Astrocyte (in vitro differentiated cells and primary cell): ENCODE measurements around the gene DNPEP. TPM values are rescaled to one million over a fixed set of nuclear protein-coding genes. Genes with fewer than 3 reads are reported as not detected.

Source experiments
- DNase-seq: peaks from one replicate; pipeline ENCODE4 v3.0.0-alpha.2; 2010; ENCODE audit warnings: low read depth
- FAIRE-seq: peaks from 2 replicates; lab custom pipeline; 2011; peaks lifted over from hg19 to GRCh38; lab: Jason Lieb, UNC
- H2AFZ ChIP-seq: 2 replicates; pipeline ENCODE4 v1.6.0; 2012; ENCODE audit warnings: low read depth, low read length, inconsistent platforms
- H3K27ac ChIP-seq: 2 replicates; pipeline ENCODE4 v1.5.1; 2011; ENCODE audit warnings: low read depth, low read length, inconsistent platforms
- H3K27me3 ChIP-seq: 2 replicates; pipeline ENCODE4 v1.6.0; 2011; ENCODE audit warnings: low read length, inconsistent platforms; ENCODE audit not compliant: insufficient read depth
- H3K36me3 ChIP-seq: 2 replicates; pipeline ENCODE4 v1.5.1; 2011; ENCODE audit warnings: low read length, inconsistent platforms; ENCODE audit not compliant: insufficient read depth
- H3K4me1 ChIP-seq: 2 replicates; pipeline ENCODE4 v1.5.1; 2011; ENCODE audit warnings: low read length, inconsistent platforms; ENCODE audit not compliant: insufficient read depth
- H3K4me2 ChIP-seq: 2 replicates; pipeline ENCODE4 v1.6.0; 2012; ENCODE audit warnings: low read length, inconsistent platforms
- H3K4me3 ChIP-seq: 2 replicates; pipeline ENCODE4 v1.5.1; 2011; ENCODE audit warnings: low read depth, mild to moderate bottlenecking, low read length, inconsistent platforms; ENCODE audit not compliant: insufficient read depth
- H3K79me2 ChIP-seq: 2 replicates; pipeline ENCODE4 v1.6.0; 2012; ENCODE audit warnings: mild to moderate bottlenecking, low read length, inconsistent platforms; ENCODE audit not compliant: insufficient read depth
- H3K9ac ChIP-seq: 2 replicates; pipeline ENCODE4 v1.6.0; 2012; ENCODE audit warnings: mild to moderate bottlenecking, low read length, inconsistent platforms
- H3K9me3 ChIP-seq: 2 replicates; pipeline ENCODE4 v1.5.1; 2012; ENCODE audit warnings: low read depth, mild to moderate bottlenecking, low read length, inconsistent platforms; ENCODE audit not compliant: insufficient read depth
- H4K20me1 ChIP-seq: 2 replicates; pipeline ENCODE4 v1.6.0; 2012; ENCODE audit warnings: low read length, inconsistent platforms; ENCODE audit not compliant: insufficient read depth
- H3K27ac Mint-ChIP-seq: one replicate; pipeline ENCODE4 v1.8.0; 2021; ENCODE audit warnings: mild to moderate bottlenecking, mixed read lengths; ENCODE audit not compliant: unreplicated experiment
- H3K27me3 Mint-ChIP-seq: one replicate; pipeline ENCODE4 v1.8.0; 2021; ENCODE audit warnings: low read depth, mixed read lengths; ENCODE audit not compliant: unreplicated experiment
- H3K36me3 Mint-ChIP-seq: one replicate; pipeline ENCODE4 v1.8.0; 2021; ENCODE audit warnings: low read depth, mixed read lengths; ENCODE audit not compliant: unreplicated experiment
- H3K4me1 Mint-ChIP-seq: one replicate; pipeline ENCODE4 v1.8.0; 2021; ENCODE audit warnings: low read depth, mixed read lengths; ENCODE audit not compliant: unreplicated experiment
- H3K4me3 Mint-ChIP-seq: one replicate; pipeline ENCODE4 v1.8.0; 2021; ENCODE audit warnings: mild to moderate bottlenecking, moderate library complexity, mixed read lengths; ENCODE audit not compliant: unreplicated experiment
- H3K9me3 Mint-ChIP-seq: one replicate; pipeline ENCODE4 v1.8.0; 2021; ENCODE audit warnings: mild to moderate bottlenecking, mixed read lengths; ENCODE audit not compliant: unreplicated experiment
- CTCF ChIP-seq: IDR thresholded peaks from 2 replicates; pipeline ENCODE4 v1.5.1; 2011; ENCODE audit warnings: low read depth, mild to moderate bottlenecking, inconsistent platforms, low read length, moderate library complexity; ENCODE audit not compliant: insufficient read depth
- EZH2 ChIP-seq: IDR thresholded peaks from 2 replicates; pipeline ENCODE4 v1.6.1; 2012; ENCODE audit warnings: mild to moderate bottlenecking, low read length, inconsistent platforms; ENCODE audit not compliant: insufficient read depth
- total RNA-seq: library from RNA; stranded (reverse); gene quantifications from 2 replicates; pipeline ENCODE4 v1.2.1, GENCODE V29; 2021

DNPEP gene
- total RNA-seq, 1 donor from 2014 or later, result 53.9 TPM

GRCh38 chr2:219418155-219419011 is 30.7 kb upstream of the DNPEP start, which contains the start of gene DES:
DES (plus strand) TSS chr2:219418377; CDS start chr2:219418463, 86 bp downstream.
- Histone ChIP-seq H3K79me2 (no peaks in the 10 kb centered on the region), H3K27me3 (peaks cover 3% of the 10 kb centered on the region), H3K4me3 (no peak within 1 kb of the TSS), H3K9ac (peak within 1 kb of the TSS; percentile 10), H3K4me1 (peaks cover 17% of the 10 kb centered on the region), H3K4me2 (peak within 1 kb of the TSS; percentile 75), H2AFZ (peak within 1 kb of the TSS; percentile 66), H3K36me3 (no peaks in the 10 kb centered on the region), H3K27ac (no peak within 1 kb of the TSS), H4K20me1 (no peaks in the 10 kb centered on the region), H3K9me3 (no peaks in the 10 kb centered on the region)
- Mint-ChIP-seq H3K36me3 (no peaks in the 10 kb centered on the region), H3K27me3 (peaks cover 21% of the 10 kb centered on the region), H3K9me3 (peaks cover under 1% of the 10 kb centered on the region), H3K27ac (peak within 1 kb of the TSS; percentile 58), H3K4me1 (peaks cover 6% of the 10 kb centered on the region), H3K4me3 (no peak within 1 kb of the TSS)
- TF ChIP-seq EZH2, result peak; percentile 50
- TF ChIP-seq CTCF, result no peak
- FAIRE-seq (no peak), DNase-seq (no peak)

- Mint-ChIP-seq H3K4me1 (peaks cover 6% of the 10 kb centered on the region), H3K27ac (no peak overlapping the region), H3K4me3 (no peak overlapping the region), H3K36me3 (no peaks in the 10 kb centered on the region), H3K27me3 (peaks cover 21% of the 10 kb centered on the region), H3K9me3 (peaks cover 5% of the 10 kb centered on the region)
- Histone ChIP-seq H4K20me1 (no peaks in the 10 kb centered on the region), H3K79me2 (no peaks in the 10 kb centered on the region), H3K4me1 (peaks cover 17% of the 10 kb centered on the region), H3K4me2 (no peak overlapping the region), H3K4me3 (no peak overlapping the region), H3K27me3 (peaks cover 3% of the 10 kb centered on the region), H3K9me3 (no peaks in the 10 kb centered on the region), H3K27ac (no peak overlapping the region), H3K9ac (no peak overlapping the region), H3K36me3 (no peaks in the 10 kb centered on the region), H2AFZ (no peak overlapping the region)
- DNase-seq, result no peak
- FAIRE-seq, result no peak
- TF ChIP-seq EZH2, result no peak
- TF ChIP-seq CTCF, result no peak
Measured at GRCh38 chr2:219417374-219417773, 29.7 kb upstream of the DNPEP start.

GRCh38 chr2:219416938-219417337 is 29.2 kb upstream of the DNPEP start:
- H3K4me3 Mint-ChIP-seq, result peak overlapping the region; percentile 35
- H3K27me3 Mint-ChIP-seq, result peaks cover 18% of the 10 kb centered on the region
- no peaks in the 10 kb centered on the region for H4K20me1 ChIP-seq

More at GRCh38 chr2:219416938-219417337, 29.2 kb upstream of the DNPEP start:
- H3K27me3 ChIP-seq, result peaks cover 3% of the 10 kb centered on the region
- no peak for TF ChIP-seq EZH2
- TF ChIP-seq CTCF, result no peak
- no peak overlapping the region for H2AFZ ChIP-seq
- no peak for FAIRE-seq
- peaks cover 6% of the 10 kb centered on the region for H3K4me1 Mint-ChIP-seq
- H3K9me3 ChIP-seq, result no peaks in the 10 kb centered on the region
- no peaks in the 10 kb centered on the region for H3K36me3 ChIP-seq
- no peak overlapping the region for H3K4me2 ChIP-seq
- DNase-seq, result no peak
- no peak overlapping the region for H3K27ac ChIP-seq
- no peaks in the 10 kb centered on the region for H3K36me3 Mint-ChIP-seq
- no peak overlapping the region for H3K9ac ChIP-seq
- peaks cover 17% of the 10 kb centered on the region for H3K4me1 ChIP-seq
- H3K27ac Mint-ChIP-seq, result no peak overlapping the region
- no peaks in the 10 kb centered on the region for H3K79me2 ChIP-seq
- peaks cover 5% of the 10 kb centered on the region for H3K9me3 Mint-ChIP-seq
- no peak overlapping the region for H3K4me3 ChIP-seq
